GM06990 (cell line): Measurements from ENCODE around the gene ELOVL2.

Experiments used
- DNase-seq: peaks from one replicate; pipeline ENCODE4 v3.0.0-alpha.2; 2011; ENCODE audit not compliant: insufficient read length; ENCODE audit errors: extremely low read depth
- H3K27me3 ChIP-seq: replicated peaks from 2 replicates; pipeline ENCODE4 v1.6.0; 2011; ENCODE audit warnings: low read length; ENCODE audit not compliant: control insufficient read depth, insufficient read depth
- H3K36me3 ChIP-seq: 2 replicates; pipeline ENCODE4 v1.5.1; 2011; ENCODE audit warnings: low read length; ENCODE audit not compliant: control insufficient read depth, insufficient read depth
- H3K4me3 ChIP-seq: replicated peaks from 2 replicates; pipeline ENCODE4 v1.5.1; 2011; ENCODE audit warnings: low read depth, mild to moderate bottlenecking, control low read depth, low read length
- CTCF ChIP-seq: IDR thresholded peaks from 2 replicates; pipeline ENCODE4 v1.5.1; 2011; ENCODE audit warnings: low read length, control low read depth, mild to moderate bottlenecking, inconsistent platforms; ENCODE audit not compliant: insufficient read depth, poor library complexity, severe bottlenecking

ELOVL2 gene

GRCh38 chr6:11064836-11065235, 20.7 kb upstream of the ELOVL2 start:
- Histone ChIP-seq H3K27me3 (no peaks in the 10 kb centered on the region), H3K4me3 (no peak overlapping the region), H3K36me3 (no peaks in the 10 kb centered on the region)
- TF ChIP-seq CTCF, result no peak
- DNase-seq, result no peak

- H3K36me3 ChIP-seq, result no peaks in the 10 kb centered on the region
- no peak for TF ChIP-seq CTCF
- H3K27me3 ChIP-seq, result no peaks in the 10 kb centered on the region
- DNase-seq, result no peak
- no peak overlapping the region for H3K4me3 ChIP-seq
These were observed 18.6 kb upstream of the ELOVL2 start for GRCh38 chr6:11062715-11063114.

GRCh38 chr6:11062083-11062482, 18.0 kb upstream of the ELOVL2 start:
- H3K36me3 ChIP-seq, result no peaks in the 10 kb centered on the region
- TF ChIP-seq CTCF, result no peak
- no peak for DNase-seq
- H3K4me3 ChIP-seq, result no peak overlapping the region
- H3K27me3 ChIP-seq, result no peaks in the 10 kb centered on the region

- Histone ChIP-seq H3K27me3 (no peaks in the 10 kb centered on the region; the same call in 1 of the 2 replicates), H3K4me3 (no peak overlapping the region), H3K36me3 (no peaks in the 10 kb centered on the region)
- no peak for TF ChIP-seq CTCF
- DNase-seq, result no peak
These were observed 14.3 kb upstream of the ELOVL2 start for GRCh38 chr6:11058406-11058805.

GRCh38 chr6:11056871-11057270, 12.8 kb upstream of the ELOVL2 start:
- Histone ChIP-seq H3K27me3 (no peaks in the 10 kb centered on the region; the same call in 1 of the 2 replicates), H3K4me3 (no peak overlapping the region), H3K36me3 (no peaks in the 10 kb centered on the region)
- no peak for TF ChIP-seq CTCF
- DNase-seq, result no peak

- no peaks in the 10 kb centered on the region; the same call in 1 of the 2 replicates for H3K27me3 ChIP-seq
- no peak for TF ChIP-seq CTCF
- DNase-seq, result no peak
These were observed 11.1 kb upstream of the ELOVL2 start for GRCh38 chr6:11055127-11055627.

More at GRCh38 chr6:11055127-11055627, 11.1 kb upstream of the ELOVL2 start:
- Histone ChIP-seq H3K36me3 (no peaks in the 10 kb centered on the region), H3K4me3 (no peak overlapping the region)
